ENCODE results near the gene AMDHD2.

The AMDHD2 gene

GRCh38 chr16:2527784-2528100, 7.6 kb downstream of the AMDHD2 start:
- TF ChIP-seq EP300 (IDR thresholded peaks at IDR 0.05; ENCODE audit: borderline replicate concordance) (no peak), ZBTB7A (IDR thresholded peaks at IDR 0.05; ENCODE audit: low read depth) (no peak), EGR1 (IDR thresholded peaks at IDR 0.05) (no peak), MAX (IDR thresholded peaks at IDR 0.05) (no peak), CREB1 (IDR thresholded peaks at IDR 0.05; ENCODE audit: low read depth) (no peak)

GRCh38 chr16:2528161-2529060, 8.2 kb downstream of the AMDHD2 start:
- TF ChIP-seq REST (IDR thresholded peaks at IDR 0.05; ENCODE audit: low read depth) = no peak
- no peak for TF ChIP-seq EGR1 (IDR thresholded peaks at IDR 0.05)
- TF ChIP-seq USF1 (IDR thresholded peaks at IDR 0.05) = no peak

GRCh38 chr16:2529061-2529931, 9.1 kb downstream of the AMDHD2 start:
- TF ChIP-seq EGR1 (IDR thresholded peaks at IDR 0.05) (no peak), NFIC (IDR thresholded peaks at IDR 0.05) (no peak), TEAD4 (IDR thresholded peaks at IDR 0.05) (no peak), CEBPB (IDR thresholded peaks at IDR 0.05) (no peak), CREB1 (IDR thresholded peaks at IDR 0.05; ENCODE audit: low read depth) (no peak), USF1 (IDR thresholded peaks at IDR 0.05) (no peak), REST (IDR thresholded peaks at IDR 0.05; ENCODE audit: low read depth) (no peak)

DNA sequence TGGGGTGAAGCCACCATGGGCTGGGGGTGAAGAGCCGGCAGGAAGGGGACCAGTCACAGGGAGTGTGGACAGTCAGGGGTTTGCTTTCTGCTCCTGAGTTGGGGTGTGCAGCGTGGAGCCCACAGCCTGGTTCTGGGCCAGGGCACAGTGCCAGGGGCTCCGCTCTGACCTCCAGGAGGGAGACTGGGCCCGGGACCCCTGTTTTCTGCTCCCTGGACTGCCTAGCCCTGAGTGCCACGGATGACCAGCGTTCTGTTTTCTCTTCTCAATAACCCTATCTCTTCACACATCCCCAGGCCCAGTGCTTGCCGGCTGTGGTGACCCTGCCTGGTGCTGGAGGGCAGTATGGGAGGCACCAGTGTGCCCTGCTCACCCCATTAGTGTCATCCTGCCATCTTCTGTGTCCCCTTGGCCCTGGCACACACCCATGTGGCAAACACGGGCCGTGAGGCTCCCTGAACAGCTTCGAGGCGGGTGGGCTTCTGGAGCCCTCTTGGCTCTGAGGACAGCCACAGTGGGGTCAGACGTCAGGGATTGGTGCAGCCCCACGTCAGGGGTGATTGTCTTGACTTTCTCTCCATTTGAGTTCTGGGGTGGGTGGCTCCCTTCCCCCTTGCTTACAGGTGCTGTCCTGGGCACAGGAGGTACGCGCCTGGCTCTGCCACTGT, 9.9 kb downstream of the AMDHD2 start:
- TF ChIP-seq TAF1 (IDR thresholded peaks at IDR 0.05; ENCODE audit: low read depth) = no peak
- no peak for TF ChIP-seq MAX (IDR thresholded peaks at IDR 0.05)
- no peak for TF ChIP-seq ZBTB7A (IDR thresholded peaks at IDR 0.05; ENCODE audit: low read depth)
- TF ChIP-seq TEAD4 (IDR thresholded peaks at IDR 0.05) = no peak
- no peak for TF ChIP-seq CEBPB (IDR thresholded peaks at IDR 0.05)
- no peak for TF ChIP-seq TCF12 (IDR thresholded peaks at IDR 0.05; ENCODE audit: low read depth)
- no peak for TF ChIP-seq FOXM1 (IDR thresholded peaks at IDR 0.05; ENCODE audit: borderline replicate concordance, low read depth)
- no peak for TF ChIP-seq YY1 (IDR thresholded peaks at IDR 0.05; ENCODE audit: low read depth)
- no peak for TF ChIP-seq NFIC (IDR thresholded peaks at IDR 0.05)

DNA sequence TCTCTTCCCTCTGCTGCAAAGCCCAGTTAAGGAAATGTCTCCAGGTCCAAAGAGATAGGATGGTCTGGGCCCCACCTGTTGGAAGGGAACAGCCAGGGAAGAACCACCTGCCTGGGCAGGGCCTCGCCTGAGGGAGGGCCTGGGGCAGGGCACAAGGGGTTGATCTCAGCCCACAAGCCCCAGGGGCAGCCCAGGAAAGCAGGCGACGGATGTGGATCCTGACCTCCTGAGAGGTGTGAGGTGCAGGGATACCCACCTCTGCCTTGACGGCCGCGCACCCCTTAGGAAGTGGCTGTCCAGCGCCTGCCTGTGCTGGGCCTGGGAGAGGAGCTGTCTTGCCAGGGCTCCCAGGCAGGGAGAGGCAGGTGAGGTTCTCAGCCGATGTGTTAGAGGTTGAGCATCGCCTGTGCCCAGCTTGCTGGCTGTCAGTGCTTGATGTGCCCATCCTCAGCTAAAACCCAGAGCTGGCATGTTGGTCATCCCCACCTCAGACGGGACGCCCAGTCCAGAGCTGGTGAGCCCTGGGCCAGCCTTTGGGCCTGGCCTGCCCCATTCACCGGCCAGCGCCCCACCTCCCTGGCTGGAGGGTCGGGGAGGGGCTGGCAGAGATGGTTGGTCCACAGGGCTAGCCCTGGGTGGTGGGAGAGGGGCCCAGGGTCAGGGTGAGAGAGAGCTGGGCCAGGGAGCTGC, 10.6 kb downstream of the AMDHD2 start:
- TF ChIP-seq TCF12 (IDR thresholded peaks at IDR 0.05; ENCODE audit: low read depth) = no peak
- TF ChIP-seq EGR1 (IDR thresholded peaks at IDR 0.05) = no peak
- TF ChIP-seq CREB1 (IDR thresholded peaks at IDR 0.05; ENCODE audit: low read depth) = no peak
- no peak for TF ChIP-seq ZBTB7A (IDR thresholded peaks at IDR 0.05; ENCODE audit: low read depth)

- TF ChIP-seq REST (IDR thresholded peaks at IDR 0.05; ENCODE audit: low read depth) (no peak), CEBPB (IDR thresholded peaks at IDR 0.05) (no peak), RAD21 (IDR thresholded peaks at IDR 0.05; ENCODE audit: low read depth) (no peak), TAF1 (IDR thresholded peaks at IDR 0.05; ENCODE audit: low read depth) (no peak), TCF12 (IDR thresholded peaks at IDR 0.05; ENCODE audit: low read depth) (no peak), USF1 (IDR thresholded peaks at IDR 0.05) (no peak)
These were observed 11.2 kb downstream of the AMDHD2 start, which contains the start of gene CEMP1 for GRCh38 chr16:2531371-2531695. TSS of gene CEMP1 (minus strand) at chr16:2531408. CDS start at chr16:2531073, 335 bp downstream.
